HFF-Myc (cell line): ENCODE measurements around the gene PROZ.

Experiments
- DNase-seq: peaks from one replicate; pipeline ENCODE4 v3.0.0-alpha.2; 2011; ENCODE audit warnings: low read depth; ENCODE audit errors: extremely low read depth
- H3K4me3 ChIP-seq: replicated peaks from 2 replicates; pipeline ENCODE4 v1.5.1; 2011; ENCODE audit warnings: low read depth, mild to moderate bottlenecking, control low read depth, low read length
- CTCF ChIP-seq: IDR thresholded peaks from 2 replicates; pipeline ENCODE4 v1.5.1; 2012; ENCODE audit warnings: mild to moderate bottlenecking, low read depth, low read length, control low read depth; ENCODE audit errors: missing control alignments

PROZ gene

DNA sequence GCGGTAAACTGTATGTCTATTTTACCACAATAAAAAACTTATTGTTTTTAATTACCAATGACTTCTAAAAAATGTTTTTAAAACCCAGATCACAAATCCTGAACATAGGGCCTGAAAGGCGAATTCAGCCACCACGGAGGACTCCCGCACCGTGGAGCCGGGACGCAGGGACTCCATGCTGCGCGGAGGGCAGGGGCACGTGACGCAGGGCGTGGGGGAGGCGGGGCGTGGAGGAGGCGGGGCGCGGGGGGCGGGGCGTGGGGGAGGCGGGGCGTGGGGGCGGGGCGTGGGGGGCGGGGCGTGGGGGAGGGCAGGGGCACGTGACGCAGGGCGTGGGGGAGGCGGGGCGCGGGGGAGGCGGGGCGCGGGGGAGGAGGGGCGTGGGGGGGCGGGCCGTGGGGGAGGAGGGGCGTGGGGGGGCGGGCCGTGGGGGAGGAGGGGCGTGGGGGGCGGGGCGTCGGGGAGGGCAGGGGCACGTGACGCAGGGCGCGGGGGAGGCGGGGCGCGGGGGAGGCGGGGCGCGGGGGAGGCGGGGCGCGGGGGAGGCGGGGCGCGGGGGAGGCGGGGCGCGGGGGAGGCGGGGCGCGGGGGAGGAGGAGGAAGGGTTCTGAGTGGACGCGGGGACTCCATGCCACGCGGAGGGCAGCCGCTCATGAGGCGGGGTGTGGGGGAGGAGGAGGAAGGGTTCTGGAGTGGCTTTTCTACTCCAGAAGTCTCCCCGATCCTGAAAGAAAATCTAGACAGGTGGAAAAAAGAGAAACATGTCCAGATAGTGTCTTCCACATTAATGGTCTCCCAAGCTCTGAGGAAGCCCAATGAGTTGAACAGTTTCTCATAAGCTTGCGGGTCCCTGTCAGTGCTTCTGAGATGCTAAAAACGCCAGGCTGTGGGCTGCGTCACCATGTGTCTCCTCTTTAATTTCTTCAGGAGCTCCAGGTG lies 4.4 kb upstream of the PROZ start:
- DNase-seq = no peak
- H3K4me3 ChIP-seq = peak overlapping the region; percentile 32

GRCh38 chr13:113155201-113155600 lies 3.2 kb upstream of the PROZ start:
- H3K4me3 ChIP-seq = no peak overlapping the region
- no peak for TF ChIP-seq CTCF
- DNase-seq = no peak

More for the DNA sequence above, 4.4 kb upstream of the PROZ start:
- TF ChIP-seq CTCF = no peak

DNA sequence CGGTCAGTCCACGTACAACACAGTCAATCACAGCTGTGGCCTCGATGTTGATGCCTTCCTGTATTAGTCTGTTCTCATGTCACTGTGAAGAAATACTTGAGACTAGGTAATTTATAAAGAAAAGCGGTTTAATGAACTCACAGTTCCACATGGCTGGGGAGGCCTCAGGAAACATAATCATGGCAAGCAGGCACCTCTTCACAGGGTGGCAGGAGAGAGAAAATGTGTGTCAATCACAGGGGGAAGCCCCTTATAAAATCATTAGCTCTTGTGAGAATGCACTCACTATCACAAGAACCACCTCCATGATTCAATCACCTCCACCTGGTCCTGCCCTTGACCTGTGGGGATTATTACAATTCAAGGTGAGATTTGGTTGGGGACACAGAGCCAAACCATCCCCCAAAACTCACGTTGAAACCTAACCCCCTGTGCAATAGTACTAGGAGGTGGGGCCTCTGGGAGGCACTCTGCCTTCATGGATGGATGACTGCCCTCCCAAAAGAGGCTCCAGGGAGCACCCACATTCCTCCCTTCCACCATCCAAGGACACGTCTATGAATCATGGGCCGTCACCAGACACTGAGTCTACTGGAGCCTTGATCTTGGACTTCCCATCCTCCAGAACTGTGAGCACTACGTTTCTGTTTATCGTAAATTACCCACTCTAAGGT lies 2.3 kb upstream of the PROZ start:
- H3K4me3 ChIP-seq = no peak overlapping the region
- no peak for DNase-seq
- TF ChIP-seq CTCF = no peak

GRCh38 chr13:113157206-113157928 lies 1.1 kb upstream of the PROZ start:
- DNase-seq = no peak
- no peak for TF ChIP-seq CTCF
- no peak overlapping the region for H3K4me3 ChIP-seq

GRCh38 chr13:113158946-113159345 lies 498 bp downstream of the PROZ start:
- no peak for TF ChIP-seq CTCF
- DNase-seq = no peak
- no peak overlapping the region for H3K4me3 ChIP-seq

- no peak for DNase-seq
- no peak for TF ChIP-seq CTCF
- H3K4me3 ChIP-seq = no peak overlapping the region
These were observed 1.3 kb downstream of the PROZ start for GRCh38 chr13:113159701-113160100.
